Uterus (tissue), 2 donors: ENCODE results near the gene PIAS1.

Source experiments
- CTCF ChIP-seq, 4 experiments: fragments of 200-600 bp in 2 of 4; fragments of 450-650 bp in 2 of 4; sonication (generic) in 2 of 4; IDR thresholded peaks; one replicate each; pipeline ENCODE4 v1.5.1; 2016 to 2019; ENCODE audit warnings: antibody characterized with exemption in 4 of 4, mild to moderate bottlenecking in 2 of 4, moderate library complexity in 1 of 4
- POLR2A ChIP-seq, 2 donors: fragments of 450-650 bp; IDR thresholded peaks; one replicate each; pipeline ENCODE4 v1.6.1; 2016; ENCODE audit warnings: antibody characterized with exemption in 2 of 2, mild to moderate bottlenecking in 1 of 2, moderate library complexity in 1 of 2

- TF ChIP-seq CTCF (IDR thresholded peaks at IDR 0.05) (no peak), POLR2A (IDR thresholded peaks at IDR 0.05) (no peak)
Measured at GRCh38 chr15:68130851-68131250, 76.7 kb downstream of the PIAS1 start.
